Neuronal stem cell (in vitro differentiated cells): Measurements from ENCODE around the gene ARHGAP18.

ENCODE experiments used
- DNase-seq: peaks from one replicate; pipeline ENCODE4 v3.0.0-alpha.2; 2013; ENCODE audit warnings: low spot score
- H2AFZ ChIP-seq: one replicate; pipeline ENCODE4 v1.6.1; 2013; ENCODE audit warnings: mild to moderate bottlenecking, low read length, inconsistent platforms
- H2AK5ac ChIP-seq: 2 replicates; pipeline ENCODE4 v1.6.1; 2013; ENCODE audit warnings: low read depth, mild to moderate bottlenecking, inconsistent platforms, low read length, moderate library complexity, mixed read lengths
- H2BK120ac ChIP-seq: 2 replicates; pipeline ENCODE4 v1.6.1; 2013; ENCODE audit warnings: low read depth, mild to moderate bottlenecking, inconsistent platforms, low read length, moderate library complexity, mixed read lengths
- H2BK12ac ChIP-seq: one replicate; pipeline ENCODE4 v1.6.1; 2013; ENCODE audit warnings: low read length, inconsistent platforms
- H2BK15ac ChIP-seq: 2 replicates; pipeline ENCODE4 v1.6.1; 2013; ENCODE audit warnings: mild to moderate bottlenecking, low read length, inconsistent platforms, mixed read lengths
- H2BK5ac ChIP-seq: one replicate; pipeline ENCODE4 v1.6.1; 2013; ENCODE audit warnings: inconsistent platforms, mild to moderate bottlenecking, low read length, moderate library complexity
- H3K14ac ChIP-seq: one replicate; pipeline ENCODE4 v1.6.1; 2013; ENCODE audit warnings: low read length, inconsistent platforms
- H3K18ac ChIP-seq: 2 replicates; pipeline ENCODE4 v1.6.1; 2013; ENCODE audit warnings: low read length, inconsistent platforms
- H3K23ac ChIP-seq: 2 replicates; pipeline ENCODE4 v1.6.1; 2013; ENCODE audit warnings: low read depth, mild to moderate bottlenecking, mixed read lengths, low read length, inconsistent platforms; ENCODE audit not compliant: poor library complexity
- H3K27ac ChIP-seq: replicated peaks from 3 replicates; pipeline ENCODE4 v1.5.1; 2013; ENCODE audit warnings: low read length, inconsistent platforms
- H3K27me3 ChIP-seq, 3 experiments: 2 replicates each; pipeline ENCODE4 v1.6.1; 2013; ENCODE audit warnings: low read length in 3 of 3, mild to moderate bottlenecking in 2 of 3, inconsistent platforms in 1 of 3, low read depth in 1 of 3, mixed read lengths in 1 of 3, moderate library complexity in 1 of 3; ENCODE audit not compliant: control insufficient read depth in 3 of 3, insufficient read depth in 3 of 3
- H3K36me3 ChIP-seq, 2 donors: replicated peaks in 1 of 2; 2 replicates each; pipeline ENCODE4 v1.6.1; 2013; ENCODE audit warnings: low read length in 2 of 2; ENCODE audit not compliant: control insufficient read depth in 2 of 2, insufficient read depth in 2 of 2
- H3K4ac ChIP-seq: 2 replicates; pipeline ENCODE4 v1.6.1; 2013; ENCODE audit warnings: inconsistent platforms, mild to moderate bottlenecking, low read length, moderate library complexity
- H3K4me1 ChIP-seq, 2 donors: 1 replicate in 1 of 2; 2 replicates in 1 of 2; pipeline ENCODE4 v1.6.1; 2013; ENCODE audit warnings: low read length in 2 of 2, low read depth in 1 of 2; ENCODE audit not compliant: control insufficient read depth in 2 of 2, insufficient read depth in 1 of 2
- H3K4me2 ChIP-seq: one replicate; pipeline ENCODE4 v1.6.1; 2013; ENCODE audit warnings: mild to moderate bottlenecking, low read length, inconsistent platforms; ENCODE audit not compliant: insufficient read depth, poor library complexity, severe bottlenecking
- H3K4me3 ChIP-seq, 2 donors: 2 replicates each; pipeline ENCODE4 v1.5.1; 2013; ENCODE audit warnings: low read length in 2 of 2, mild to moderate bottlenecking in 2 of 2, inconsistent platforms in 1 of 2, moderate library complexity in 1 of 2
- H3K79me1 ChIP-seq: one replicate; pipeline ENCODE4 v1.6.1; 2013; ENCODE audit warnings: low read depth, mild to moderate bottlenecking, inconsistent platforms, low read length, moderate library complexity
- H3K9ac ChIP-seq: one replicate; pipeline ENCODE4 v1.6.1; 2013; ENCODE audit warnings: mild to moderate bottlenecking, low read depth, low read length, inconsistent platforms; ENCODE audit not compliant: poor library complexity
- H3K9me3 ChIP-seq, 2 donors: replicated peaks in 1 of 2; 2 replicates each; pipeline versions ENCODE3 to v1.6.1; 2013; ENCODE audit warnings: low read length in 2 of 2, mild to moderate bottlenecking in 2 of 2, inconsistent platforms in 1 of 2, low read depth in 1 of 2, mixed read lengths in 1 of 2, moderate library complexity in 1 of 2; ENCODE audit not compliant: control insufficient read depth in 2 of 2, insufficient read depth in 1 of 2
- H4K8ac ChIP-seq: one replicate; pipeline ENCODE4 v1.6.1; 2013; ENCODE audit warnings: low read depth, mild to moderate bottlenecking, inconsistent platforms, low read length, moderate library complexity
- H4K91ac ChIP-seq: one replicate; pipeline ENCODE4 v1.6.1; 2013; ENCODE audit warnings: low read length, low read depth, mild to moderate bottlenecking, inconsistent platforms; ENCODE audit not compliant: poor library complexity
- WGBS, 2 donors: extraction: QIAGEN DNeasy Blood & Tissue Kit; methylation state at CpG; one replicate each; pipeline ENCODE4 v1.1.7; 2013; ENCODE audit warnings: missing lambda C conversion rate in 2 of 2, mixed read lengths in 1 of 2; ENCODE audit not compliant: insufficient read length in 2 of 2, insufficient replicate concordance in 1 of 2; ENCODE audit errors: extremely low coverage in 2 of 2; 5-methylcytosine and 5-hydroxymethylcytosine counted together

ARHGAP18 gene

DNA sequence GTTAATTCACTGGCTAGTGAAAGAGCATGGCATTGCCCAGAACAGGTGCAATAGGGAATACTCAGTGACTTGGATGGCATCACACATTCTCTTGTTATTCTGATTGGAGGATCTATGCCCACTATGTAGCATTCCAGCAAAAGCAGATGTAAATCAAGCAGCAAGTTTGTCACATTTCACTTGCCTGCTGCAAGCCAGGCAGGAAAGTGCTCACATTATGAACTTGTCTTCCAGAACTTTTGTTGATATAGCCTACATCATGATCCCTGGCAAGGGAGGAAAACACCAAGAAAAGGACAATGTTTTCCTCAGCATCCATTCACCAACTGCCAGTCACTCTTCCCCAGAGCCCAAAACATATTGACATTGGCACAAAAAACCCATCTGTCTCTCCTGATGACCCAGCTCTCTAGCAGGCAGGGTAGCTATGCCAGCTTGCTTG lies 77.8 kb downstream of the ARHGAP18 start:
- no peak overlapping the region for H2AK5ac ChIP-seq
- no peaks in the 10 kb centered on the region for H3K79me1 ChIP-seq
- no peak overlapping the region for H2BK120ac ChIP-seq
- no peak overlapping the region for H3K4ac ChIP-seq
- no peak overlapping the region for H2BK5ac ChIP-seq
- no peak overlapping the region for H2BK15ac ChIP-seq
- H3K14ac ChIP-seq: no peak overlapping the region
- no peak overlapping the region for H3K9ac ChIP-seq
- no peaks in the 10 kb centered on the region for H3K27me3 ChIP-seq
- no peak overlapping the region for H3K4me3 ChIP-seq
- no peak overlapping the region for H3K18ac ChIP-seq
- H3K23ac ChIP-seq: no peak overlapping the region
- H3K27ac ChIP-seq: no peak overlapping the region
- peaks cover 0 to 3% of the 10 kb centered on the region in 2 donors for H3K4me1 ChIP-seq
- DNase-seq: no peak
- H4K91ac ChIP-seq: no peak overlapping the region
- H3K4me2 ChIP-seq: no peak overlapping the region
- no peak overlapping the region for H2AFZ ChIP-seq
- no peak overlapping the region for H4K8ac ChIP-seq
- H2BK12ac ChIP-seq: no peak overlapping the region
- H3K9me3 ChIP-seq: no peaks in the 10 kb centered on the region
- no peaks in the 10 kb centered on the region for H3K36me3 ChIP-seq

DNA sequence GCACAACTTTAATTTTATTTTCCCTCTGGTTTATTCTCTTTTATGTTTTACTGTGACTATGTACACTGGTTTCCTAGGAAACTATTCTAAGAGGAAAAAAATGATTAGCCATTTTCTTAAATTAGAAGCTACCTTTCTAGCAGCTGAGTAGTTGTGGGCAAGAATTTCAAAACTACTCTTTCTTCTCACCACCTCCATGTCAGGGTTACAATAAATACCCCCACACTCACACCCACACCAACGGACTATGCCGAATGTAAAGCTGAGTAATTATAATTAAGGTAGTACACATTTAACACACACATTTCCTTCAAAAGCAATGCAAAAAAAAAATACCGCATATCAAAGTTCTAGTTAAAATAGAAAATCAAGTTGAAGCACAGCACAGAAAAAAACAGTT lies 78.9 kb downstream of the ARHGAP18 start:
- Histone ChIP-seq H2BK5ac (no peak overlapping the region), H3K18ac (no peak overlapping the region), H3K23ac (no peak overlapping the region), H3K4ac (no peak overlapping the region), H3K14ac (no peak overlapping the region), H3K27me3 (no peaks in the 10 kb centered on the region), H4K91ac (no peak overlapping the region), H4K8ac (no peak overlapping the region), H3K4me1 (peaks cover 0 to 3% of the 10 kb centered on the region in 2 donors), H2BK120ac (no peak overlapping the region), H3K4me2 (no peak overlapping the region), H3K36me3 (no peaks in the 10 kb centered on the region), H3K79me1 (no peaks in the 10 kb centered on the region), H3K27ac (no peak overlapping the region), H2BK15ac (no peak overlapping the region), H2AK5ac (no peak overlapping the region), H2BK12ac (no peak overlapping the region), H2AFZ (no peak overlapping the region), H3K9ac (no peak overlapping the region), H3K9me3 (no peaks in the 10 kb centered on the region), H3K4me3 (no peak overlapping the region)
- DNase-seq: no peak
- no CpG with 5 or more reads among the region's 3 CpGs for WGBS, 2 donors

DNA sequence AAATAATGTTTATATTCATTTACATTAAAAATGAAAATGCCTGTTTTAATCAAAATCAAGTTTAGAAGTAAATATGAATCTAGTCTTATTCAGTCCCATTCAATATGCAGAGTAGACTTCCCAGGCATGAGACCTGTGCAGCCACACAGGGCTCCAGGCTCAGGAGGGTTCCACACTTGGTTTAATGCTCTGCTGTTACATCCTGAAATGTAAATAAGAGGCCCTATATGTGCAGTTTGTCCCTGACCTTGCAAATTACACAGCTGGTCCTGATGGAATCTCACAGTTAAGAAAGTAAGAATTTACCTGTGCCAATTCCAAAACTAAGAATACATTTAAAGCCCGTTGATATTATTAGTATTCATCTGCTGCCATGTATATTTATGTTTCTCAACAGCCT lies 79.4 kb downstream of the ARHGAP18 start:
- Histone ChIP-seq H2BK120ac (no peak overlapping the region), H3K14ac (no peak overlapping the region), H4K91ac (no peak overlapping the region), H3K9ac (no peak overlapping the region), H3K79me1 (no peaks in the 10 kb centered on the region), H3K27me3 (no peaks in the 10 kb centered on the region), H3K18ac (no peak overlapping the region), H3K4me3 (no peak overlapping the region), H3K4ac (no peak overlapping the region), H2BK5ac (no peak overlapping the region), H2AK5ac (no peak overlapping the region), H2BK12ac (no peak overlapping the region), H4K8ac (no peak overlapping the region), H2BK15ac (no peak overlapping the region), H2AFZ (no peak overlapping the region), H3K9me3 (no peaks in the 10 kb centered on the region), H3K27ac (no peak overlapping the region), H3K36me3 (no peaks in the 10 kb centered on the region), H3K4me1 (peaks cover 0 to 3% of the 10 kb centered on the region in 2 donors), H3K23ac (no peak overlapping the region), H3K4me2 (no peak overlapping the region)
- no CpG with 5 or more reads among the region's 1 CpG for WGBS, 2 donors
- no peak for DNase-seq

DNA sequence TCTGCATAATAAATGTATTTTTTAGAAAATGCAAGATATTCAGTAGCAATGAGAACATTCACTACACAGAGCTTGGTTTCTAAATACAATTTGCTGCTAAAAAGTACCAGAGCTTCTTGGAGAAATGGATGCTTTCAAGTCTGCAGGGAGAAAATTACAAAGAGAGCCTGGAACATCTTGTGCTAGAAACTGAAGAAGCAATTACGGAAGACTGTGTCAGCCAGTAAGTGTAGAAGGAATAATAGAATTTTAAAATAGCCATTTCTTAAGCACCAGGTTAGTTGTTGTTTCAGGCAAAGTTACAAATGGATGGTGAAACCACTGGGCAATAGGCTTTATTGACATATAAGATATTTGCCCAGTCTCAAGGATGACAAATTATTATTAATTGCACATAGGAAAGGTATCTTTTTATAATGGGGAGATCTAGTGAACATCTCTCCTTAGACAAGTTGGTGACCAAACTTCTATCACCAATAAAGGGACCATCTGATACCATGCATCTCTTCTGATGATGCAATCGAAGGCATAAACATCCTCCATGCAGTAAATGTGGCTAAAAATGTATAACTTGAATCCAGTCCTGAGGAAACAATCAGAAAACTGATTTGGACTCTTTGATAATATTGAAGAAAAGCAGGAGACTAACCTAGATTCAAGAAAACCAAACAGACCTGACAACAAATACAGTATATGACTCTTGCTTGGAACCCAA lies 81.7 kb downstream of the ARHGAP18 start:
- H3K36me3 ChIP-seq: no peaks in the 10 kb centered on the region
- H3K4ac ChIP-seq: no peak overlapping the region
- H3K14ac ChIP-seq: no peak overlapping the region
- no peak overlapping the region for H4K91ac ChIP-seq
- H3K79me1 ChIP-seq: no peaks in the 10 kb centered on the region
- no peak overlapping the region for H4K8ac ChIP-seq
- no CpG with 5 or more reads among the region's 2 CpGs for WGBS, 2 donors
- H3K9me3 ChIP-seq: no peaks in the 10 kb centered on the region
- no peak overlapping the region for H3K27ac ChIP-seq
- peaks cover 0 to 3% of the 10 kb centered on the region in 2 donors for H3K4me1 ChIP-seq
- H3K27me3 ChIP-seq: no peaks in the 10 kb centered on the region
- no peak overlapping the region for H2BK120ac ChIP-seq
- no peak overlapping the region for H2AK5ac ChIP-seq
- H2AFZ ChIP-seq: no peak overlapping the region
- H3K23ac ChIP-seq: no peak overlapping the region
- H2BK15ac ChIP-seq: no peak overlapping the region
- DNase-seq: no peak
- no peak overlapping the region for H2BK12ac ChIP-seq
- no peak overlapping the region for H3K4me2 ChIP-seq
- no peak overlapping the region for H2BK5ac ChIP-seq
- H3K18ac ChIP-seq: no peak overlapping the region
- H3K9ac ChIP-seq: no peak overlapping the region
- no peak overlapping the region for H3K4me3 ChIP-seq
